ENCODE results near the gene ANXA11. TPM values are rescaled to one million over a fixed set of nuclear protein-coding genes. Genes with fewer than 3 reads are reported as not detected.

ANXA11 gene
- total and polyA plus RNA-seq, 2 of the 8 experiments (the other 6 are each of a cell fraction or from before 2014, with no cell fraction given): 40.5 to 84.9 TPM

DNA sequence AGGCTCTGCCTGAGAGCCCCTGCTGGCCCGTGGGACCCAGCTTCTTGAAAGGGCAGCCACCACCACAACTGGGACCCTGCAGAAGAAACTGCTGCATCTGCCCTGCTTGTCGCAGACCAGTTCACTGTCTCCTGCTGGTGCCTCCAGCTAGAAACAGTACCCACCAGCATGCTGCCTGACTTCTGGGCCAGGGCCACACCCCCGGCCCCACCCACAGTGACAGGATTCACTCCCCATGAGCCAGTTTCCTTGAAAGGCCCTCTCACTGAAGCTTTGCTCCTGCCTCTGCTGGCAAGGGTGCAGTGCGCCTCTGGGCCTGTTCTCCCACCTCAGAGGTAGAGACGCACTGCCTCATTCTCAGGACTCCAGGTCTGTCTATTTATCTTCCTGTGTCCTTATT lies 32.4 kb downstream of the ANXA11 start (continued):
- TF ChIP-seq, protein P1, sequence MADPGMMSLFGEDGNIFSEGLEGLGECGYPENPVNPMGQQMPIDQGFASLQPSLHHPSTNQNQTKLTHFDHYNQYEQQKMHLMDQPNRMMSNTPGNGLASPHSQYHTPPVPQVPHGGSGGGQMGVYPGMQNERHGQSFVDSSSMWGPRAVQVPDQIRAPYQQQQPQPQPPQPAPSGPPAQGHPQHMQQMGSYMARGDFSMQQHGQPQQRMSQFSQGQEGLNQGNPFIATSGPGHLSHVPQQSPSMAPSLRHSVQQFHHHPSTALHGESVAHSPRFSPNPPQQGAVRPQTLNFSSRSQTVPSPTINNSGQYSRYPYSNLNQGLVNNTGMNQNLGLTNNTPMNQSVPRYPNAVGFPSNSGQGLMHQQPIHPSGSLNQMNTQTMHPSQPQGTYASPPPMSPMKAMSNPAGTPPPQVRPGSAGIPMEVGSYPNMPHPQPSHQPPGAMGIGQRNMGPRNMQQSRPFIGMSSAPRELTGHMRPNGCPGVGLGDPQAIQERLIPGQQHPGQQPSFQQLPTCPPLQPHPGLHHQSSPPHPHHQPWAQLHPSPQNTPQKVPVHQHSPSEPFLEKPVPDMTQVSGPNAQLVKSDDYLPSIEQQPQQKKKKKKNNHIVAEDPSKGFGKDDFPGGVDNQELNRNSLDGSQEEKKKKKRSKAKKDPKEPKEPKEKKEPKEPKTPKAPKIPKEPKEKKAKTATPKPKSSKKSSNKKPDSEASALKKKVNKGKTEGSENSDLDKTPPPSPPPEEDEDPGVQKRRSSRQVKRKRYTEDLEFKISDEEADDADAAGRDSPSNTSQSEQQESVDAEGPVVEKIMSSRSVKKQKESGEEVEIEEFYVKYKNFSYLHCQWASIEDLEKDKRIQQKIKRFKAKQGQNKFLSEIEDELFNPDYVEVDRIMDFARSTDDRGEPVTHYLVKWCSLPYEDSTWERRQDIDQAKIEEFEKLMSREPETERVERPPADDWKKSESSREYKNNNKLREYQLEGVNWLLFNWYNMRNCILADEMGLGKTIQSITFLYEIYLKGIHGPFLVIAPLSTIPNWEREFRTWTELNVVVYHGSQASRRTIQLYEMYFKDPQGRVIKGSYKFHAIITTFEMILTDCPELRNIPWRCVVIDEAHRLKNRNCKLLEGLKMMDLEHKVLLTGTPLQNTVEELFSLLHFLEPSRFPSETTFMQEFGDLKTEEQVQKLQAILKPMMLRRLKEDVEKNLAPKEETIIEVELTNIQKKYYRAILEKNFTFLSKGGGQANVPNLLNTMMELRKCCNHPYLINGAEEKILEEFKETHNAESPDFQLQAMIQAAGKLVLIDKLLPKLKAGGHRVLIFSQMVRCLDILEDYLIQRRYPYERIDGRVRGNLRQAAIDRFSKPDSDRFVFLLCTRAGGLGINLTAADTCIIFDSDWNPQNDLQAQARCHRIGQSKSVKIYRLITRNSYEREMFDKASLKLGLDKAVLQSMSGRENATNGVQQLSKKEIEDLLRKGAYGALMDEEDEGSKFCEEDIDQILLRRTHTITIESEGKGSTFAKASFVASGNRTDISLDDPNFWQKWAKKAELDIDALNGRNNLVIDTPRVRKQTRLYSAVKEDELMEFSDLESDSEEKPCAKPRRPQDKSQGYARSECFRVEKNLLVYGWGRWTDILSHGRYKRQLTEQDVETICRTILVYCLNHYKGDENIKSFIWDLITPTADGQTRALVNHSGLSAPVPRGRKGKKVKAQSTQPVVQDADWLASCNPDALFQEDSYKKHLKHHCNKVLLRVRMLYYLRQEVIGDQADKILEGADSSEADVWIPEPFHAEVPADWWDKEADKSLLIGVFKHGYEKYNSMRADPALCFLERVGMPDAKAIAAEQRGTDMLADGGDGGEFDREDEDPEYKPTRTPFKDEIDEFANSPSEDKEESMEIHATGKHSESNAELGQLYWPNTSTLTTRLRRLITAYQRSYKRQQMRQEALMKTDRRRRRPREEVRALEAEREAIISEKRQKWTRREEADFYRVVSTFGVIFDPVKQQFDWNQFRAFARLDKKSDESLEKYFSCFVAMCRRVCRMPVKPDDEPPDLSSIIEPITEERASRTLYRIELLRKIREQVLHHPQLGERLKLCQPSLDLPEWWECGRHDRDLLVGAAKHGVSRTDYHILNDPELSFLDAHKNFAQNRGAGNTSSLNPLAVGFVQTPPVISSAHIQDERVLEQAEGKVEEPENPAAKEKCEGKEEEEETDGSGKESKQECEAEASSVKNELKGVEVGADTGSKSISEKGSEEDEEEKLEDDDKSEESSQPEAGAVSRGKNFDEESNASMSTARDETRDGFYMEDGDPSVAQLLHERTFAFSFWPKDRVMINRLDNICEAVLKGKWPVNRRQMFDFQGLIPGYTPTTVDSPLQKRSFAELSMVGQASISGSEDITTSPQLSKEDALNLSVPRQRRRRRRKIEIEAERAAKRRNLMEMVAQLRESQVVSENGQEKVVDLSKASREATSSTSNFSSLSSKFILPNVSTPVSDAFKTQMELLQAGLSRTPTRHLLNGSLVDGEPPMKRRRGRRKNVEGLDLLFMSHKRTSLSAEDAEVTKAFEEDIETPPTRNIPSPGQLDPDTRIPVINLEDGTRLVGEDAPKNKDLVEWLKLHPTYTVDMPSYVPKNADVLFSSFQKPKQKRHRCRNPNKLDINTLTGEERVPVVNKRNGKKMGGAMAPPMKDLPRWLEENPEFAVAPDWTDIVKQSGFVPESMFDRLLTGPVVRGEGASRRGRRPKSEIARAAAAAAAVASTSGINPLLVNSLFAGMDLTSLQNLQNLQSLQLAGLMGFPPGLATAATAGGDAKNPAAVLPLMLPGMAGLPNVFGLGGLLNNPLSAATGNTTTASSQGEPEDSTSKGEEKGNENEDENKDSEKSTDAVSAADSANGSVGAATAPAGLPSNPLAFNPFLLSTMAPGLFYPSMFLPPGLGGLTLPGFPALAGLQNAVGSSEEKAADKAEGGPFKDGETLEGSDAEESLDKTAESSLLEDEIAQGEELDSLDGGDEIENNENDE (IDR thresholded peaks at IDR 0.05; ENCODE audit: insufficient replicate concordance, low read length): no peak
- no peak for TF ChIP-seq CBX5 (IDR thresholded peaks at IDR 0.05; ENCODE audit: low read depth, low read length)
- TF ChIP-seq NRF1 (IDR thresholded peaks at IDR 0.05; ENCODE audit: low read depth, low read length): no peak
- TF ChIP-seq, protein P2, sequence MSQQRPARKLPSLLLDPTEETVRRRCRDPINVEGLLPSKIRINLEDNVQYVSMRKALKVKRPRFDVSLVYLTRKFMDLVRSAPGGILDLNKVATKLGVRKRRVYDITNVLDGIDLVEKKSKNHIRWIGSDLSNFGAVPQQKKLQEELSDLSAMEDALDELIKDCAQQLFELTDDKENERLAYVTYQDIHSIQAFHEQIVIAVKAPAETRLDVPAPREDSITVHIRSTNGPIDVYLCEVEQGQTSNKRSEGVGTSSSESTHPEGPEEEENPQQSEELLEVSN (IDR thresholded peaks at IDR 0.05): no peak
- no peak for TF ChIP-seq PHF8 (conservative IDR thresholded peaks at IDR 0.05; ENCODE audit: low read depth, low read length)
- no peak for TF ChIP-seq SP4 (IDR thresholded peaks at IDR 0.05; ENCODE audit: low read length)
- TF ChIP-seq TAF7 (optimal IDR thresholded peaks at IDR 0.05; ENCODE audit: borderline replicate concordance, low read depth, low read length): no peak
- TF ChIP-seq HDAC6 (IDR thresholded peaks at IDR 0.05; ENCODE audit: low read depth, low read length): no peak
- TF ChIP-seq CHD2 (IDR thresholded peaks at IDR 0.05; ENCODE audit: low read length): no peak
- TF ChIP-seq TBP (IDR thresholded peaks at IDR 0.05; ENCODE audit: low read depth, low read length): no peak
- TF ChIP-seq RFX5 (IDR thresholded peaks at IDR 0.05; ENCODE audit: borderline replicate concordance, low read depth, low read length): no peak
- no peak for TF ChIP-seq POLR2AphosphoS5 (IDR thresholded peaks at IDR 0.05; ENCODE audit: low read depth, low read length)
